NCI-H2227 treated with DMSO at 0.1 percent for 48 hours (cell line): ENCODE results near the gene BLVRB.
"Not testable (repeated sequence)": the region's sequence is repeated elsewhere in the genome, so short reads cannot be mapped to it uniquely, and the experiment has no call there.

ENCODE experiments used
- DNase-seq: peaks from one replicate; lab custom pipeline; 2025; lab: John Stamatoyannopoulos, UW

BLVRB gene

GRCh38 chr19:40449506-40449905 lies 16.0 kb downstream of the BLVRB start:
- DNase-seq, result no peak

- DNase-seq, result no peak
Measured at GRCh38 chr19:40446263-40446784, 19.2 kb downstream of the BLVRB start.

GRCh38 chr19:40445780-40446262 lies 19.7 kb downstream of the BLVRB start:
- DNase-seq, result peak; percentile 33

- DNase-seq, result no peak
Measured at GRCh38 chr19:40444825-40445312, 20.7 kb downstream of the BLVRB start.

GRCh38 chr19:40444000-40444824 lies 21.3 kb downstream of the BLVRB start, which contains the start of gene SERTAD3:
Gene SERTAD3, minus strand, starts transcription at chr19:40444335. Its CDS starts 2,255 bp downstream, at chr19:40442080.
- peak; percentile 100 for DNase-seq

- peak; percentile 100 for DNase-seq
Measured at GRCh38 chr19:40443131-40443999, 22.2 kb downstream of the BLVRB start.

GRCh38 chr19:40442328-40443130 lies 23.0 kb downstream of the BLVRB start:
- no peak for DNase-seq

- no peak for DNase-seq
Measured at GRCh38 chr19:40441719-40442253, 23.8 kb downstream of the BLVRB start.

- DNase-seq, result no peak
Measured at GRCh38 chr19:40438284-40438683, 27.3 kb downstream of the BLVRB start.

- peak; percentile 97 for DNase-seq
Measured at GRCh38 chr19:40433391-40434216, 31.9 kb downstream of the BLVRB start.

- not testable (repeated sequence) for DNase-seq
Measured at GRCh38 chr19:40432760-40433159, 32.8 kb downstream of the BLVRB start.

- DNase-seq, result no peak
Measured at GRCh38 chr19:40431698-40432097, 33.8 kb downstream of the BLVRB start.

GRCh38 chr19:40430242-40430641 lies 35.3 kb downstream of the BLVRB start:
- not testable (repeated sequence) for DNase-seq

- DNase-seq, result not testable (repeated sequence)
Measured at GRCh38 chr19:40428197-40428596, 37.3 kb downstream of the BLVRB start.

GRCh38 chr19:40425450-40426287 lies 39.9 kb downstream of the BLVRB start, which contains the start of gene SERTAD1:
Gene SERTAD1, minus strand, starts transcription at chr19:40425992. Its CDS starts 2,446 bp downstream, at chr19:40423546.
- peak; percentile 100 for DNase-seq

GRCh38 chr19:40424637-40425449 lies 40.7 kb downstream of the BLVRB start:
- no peak for DNase-seq

- DNase-seq, result no peak
Measured at GRCh38 chr19:40423938-40424337, 41.6 kb downstream of the BLVRB start.
